ENCODE measurements around the gene NFKBIA.
A peak's percentile ranks its signal among the peaks of the same experiment; 100 is the strongest.

NFKBIA gene

DNA sequence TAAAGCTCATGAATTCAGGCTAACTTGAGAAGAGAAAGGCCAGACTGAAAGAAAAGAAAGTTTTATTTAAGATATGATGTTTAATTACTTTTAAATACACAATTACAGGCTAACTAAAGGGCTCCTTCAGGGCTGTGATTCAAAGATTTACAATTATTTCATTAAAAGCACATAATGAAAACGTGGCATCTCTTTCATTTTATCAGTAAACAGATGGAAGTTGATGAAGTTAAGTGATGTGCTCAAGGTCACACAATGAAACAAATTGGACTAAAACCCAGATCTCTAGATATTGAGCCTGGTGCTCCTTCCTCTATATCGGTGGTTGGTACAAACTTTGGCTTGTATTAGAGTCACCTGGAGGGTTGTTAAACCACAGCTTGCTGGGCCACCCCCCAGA lies 13.5 kb upstream of the NFKBIA start:
- Histone ChIP-seq H3K4me1 (ENCODE audit: insufficient read depth, poor library complexity, severe bottlenecking) (peaks cover 24% of the 10 kb centered on the region), H3K27ac (ENCODE audit: poor library complexity, severe bottlenecking) (no peak overlapping the region), H3K4me3 (ENCODE audit: severe bottlenecking) (no peak overlapping the region), H3K36me3 (ENCODE audit: low read depth) (no peaks in the 10 kb centered on the region), H3K9me3 (ENCODE audit: severe bottlenecking) (no peaks in the 10 kb centered on the region), H3K27me3 (ENCODE audit: insufficient read depth, poor library complexity, severe bottlenecking) (no peaks in the 10 kb centered on the region)
- no peak for ATAC-seq (ENCODE audit: low read depth)
- DNase-seq (ENCODE audit: low spot score), result no peak
- no peak for TF ChIP-seq CTCF (IDR thresholded peaks at IDR 0.05; ENCODE audit: poor library complexity, severe bottlenecking)

DNA sequence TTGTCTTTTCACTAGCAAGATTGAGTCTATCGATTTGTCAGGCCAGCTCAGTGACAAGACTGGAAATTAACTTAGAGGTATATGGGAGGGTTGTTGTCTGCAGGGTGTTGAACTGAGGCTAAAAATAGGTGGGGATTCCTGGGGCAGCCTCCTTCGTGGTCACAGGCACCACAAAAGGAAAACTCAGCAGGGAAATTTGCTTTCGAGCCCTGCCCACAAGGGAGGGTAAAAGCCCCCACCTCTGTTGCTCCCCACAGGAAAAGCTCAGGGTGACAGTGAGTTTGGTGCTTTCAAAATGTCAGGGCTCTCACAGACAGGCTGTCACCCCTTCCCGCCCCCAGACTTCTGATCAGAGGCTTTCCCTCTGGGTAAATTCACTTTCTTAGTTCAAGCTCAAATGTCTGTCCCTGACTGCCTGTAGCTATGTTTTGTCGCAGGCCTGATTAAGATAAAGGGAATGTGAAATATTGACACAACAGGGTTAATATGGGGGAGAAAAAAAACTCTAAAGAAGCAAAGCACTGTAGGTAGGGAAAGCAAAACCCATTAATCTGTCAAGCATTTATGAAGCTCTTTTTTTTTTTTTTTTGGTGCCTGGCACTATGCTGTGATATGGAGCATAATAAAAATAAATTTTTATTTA lies 11.7 kb upstream of the NFKBIA start:
- no peak overlapping the region for H3K27ac ChIP-seq (ENCODE audit: poor library complexity, severe bottlenecking)
- H3K27me3 ChIP-seq (ENCODE audit: insufficient read depth, poor library complexity, severe bottlenecking), result no peaks in the 10 kb centered on the region
- H3K9me3 ChIP-seq (ENCODE audit: severe bottlenecking), result no peaks in the 10 kb centered on the region
- ATAC-seq (ENCODE audit: low read depth) (no peak), DNase-seq (ENCODE audit: low spot score) (no peak)
- peaks cover 24% of the 10 kb centered on the region for H3K4me1 ChIP-seq (ENCODE audit: insufficient read depth, poor library complexity, severe bottlenecking)
- no peak overlapping the region for H3K4me3 ChIP-seq (ENCODE audit: severe bottlenecking)
- H3K36me3 ChIP-seq (ENCODE audit: low read depth), result no peaks in the 10 kb centered on the region
- TF ChIP-seq CTCF (IDR thresholded peaks at IDR 0.05; ENCODE audit: poor library complexity, severe bottlenecking), result no peak

GRCh38 chr14:35414365-35414764 lies 9.8 kb upstream of the NFKBIA start:
- H3K9me3 ChIP-seq (ENCODE audit: severe bottlenecking), result no peaks in the 10 kb centered on the region
- DNase-seq (ENCODE audit: low spot score) (no peak), ATAC-seq (ENCODE audit: low read depth) (peak; percentile 63)
- peak overlapping the region; percentile 52 for H3K27ac ChIP-seq (ENCODE audit: poor library complexity, severe bottlenecking)
- H3K27me3 ChIP-seq (ENCODE audit: insufficient read depth, poor library complexity, severe bottlenecking), result no peaks in the 10 kb centered on the region
- TF ChIP-seq CTCF (IDR thresholded peaks at IDR 0.05; ENCODE audit: poor library complexity, severe bottlenecking), result no peak
- H3K4me3 ChIP-seq (ENCODE audit: severe bottlenecking), result no peak overlapping the region
- no peaks in the 10 kb centered on the region for H3K36me3 ChIP-seq (ENCODE audit: low read depth)
- H3K4me1 ChIP-seq (ENCODE audit: insufficient read depth, poor library complexity, severe bottlenecking), result peaks cover 13% of the 10 kb centered on the region

DNA sequence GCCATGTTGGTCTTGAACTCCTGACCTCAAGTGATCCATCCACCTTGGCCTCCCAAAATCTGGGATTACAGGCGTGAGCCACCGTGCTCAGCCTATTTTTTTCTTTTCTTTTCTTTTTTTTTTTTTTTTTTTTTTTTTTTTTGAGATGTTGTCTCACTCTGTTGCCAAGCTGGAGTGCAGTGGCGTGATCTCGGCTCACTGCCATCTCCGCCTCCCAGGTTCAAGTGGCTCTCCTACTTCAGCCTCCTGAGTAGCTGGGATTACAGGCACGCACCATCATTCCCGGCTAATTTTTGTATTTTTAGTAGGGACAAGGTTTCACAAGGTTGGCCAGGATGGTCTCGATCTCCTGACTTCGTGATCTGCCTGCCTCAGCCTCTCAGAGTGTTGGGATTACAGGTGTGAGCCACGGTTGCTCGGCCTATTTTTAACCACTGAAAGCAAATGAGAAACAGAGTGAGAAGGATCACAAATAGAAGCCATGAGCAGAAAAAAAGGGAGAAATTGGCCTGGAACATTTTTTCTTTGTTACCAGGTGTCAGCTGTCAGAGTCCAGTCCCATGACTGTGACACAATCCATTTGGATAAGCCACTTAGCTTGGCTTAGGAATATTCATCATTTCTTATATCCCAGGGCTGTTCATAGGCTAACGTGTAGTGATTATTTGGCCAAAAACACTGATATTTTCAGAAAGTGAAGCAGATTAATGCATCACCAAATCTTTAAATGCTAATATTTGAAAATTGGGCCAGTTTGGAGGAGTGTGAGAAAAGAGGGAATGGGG lies 7.9 kb upstream of the NFKBIA start:
- no peaks in the 10 kb centered on the region for H3K27me3 ChIP-seq (ENCODE audit: insufficient read depth, poor library complexity, severe bottlenecking)
- ATAC-seq (ENCODE audit: low read depth), result no peak
- H3K27ac ChIP-seq (ENCODE audit: poor library complexity, severe bottlenecking), result no peak overlapping the region
- TF ChIP-seq CTCF (IDR thresholded peaks at IDR 0.05; ENCODE audit: poor library complexity, severe bottlenecking), result no peak
- no peak overlapping the region for H3K4me3 ChIP-seq (ENCODE audit: severe bottlenecking)
- no peaks in the 10 kb centered on the region for H3K36me3 ChIP-seq (ENCODE audit: low read depth)
- peaks cover 11% of the 10 kb centered on the region for H3K4me1 ChIP-seq (ENCODE audit: insufficient read depth, poor library complexity, severe bottlenecking)
- no peak for DNase-seq (ENCODE audit: low spot score)
- no peaks in the 10 kb centered on the region for H3K9me3 ChIP-seq (ENCODE audit: severe bottlenecking)

- ATAC-seq (ENCODE audit: low read depth), result no peak
- Histone ChIP-seq H3K27me3 (ENCODE audit: insufficient read depth, poor library complexity, severe bottlenecking) (no peaks in the 10 kb centered on the region), H3K36me3 (ENCODE audit: low read depth) (no peaks in the 10 kb centered on the region), H3K4me1 (ENCODE audit: insufficient read depth, poor library complexity, severe bottlenecking) (peaks cover 19% of the 10 kb centered on the region), H3K4me3 (ENCODE audit: severe bottlenecking) (no peak overlapping the region), H3K27ac (ENCODE audit: poor library complexity, severe bottlenecking) (no peak overlapping the region), H3K9me3 (ENCODE audit: severe bottlenecking) (no peaks in the 10 kb centered on the region)
- no peak for DNase-seq (ENCODE audit: low spot score)
- TF ChIP-seq CTCF (IDR thresholded peaks at IDR 0.05; ENCODE audit: poor library complexity, severe bottlenecking), result no peak
These were observed 6.3 kb upstream of the NFKBIA start for GRCh38 chr14:35410858-35411257.
